Hepatocyte (in vitro differentiated cells): Measurements from ENCODE around the gene TEX28.

Experiments used
- EZH2phosphoT487 ChIP-seq: fragments of 200-600 bp; sonication (generic); IDR thresholded peaks from one replicate; pipeline ENCODE4 v1.6.1; 2018; ENCODE audit warnings: antibody characterized with exemption, mild to moderate bottlenecking, low read depth, moderate library complexity; ENCODE audit not compliant: unreplicated experiment, severe bottlenecking
- TF ChIP-seq, protein P1 (sequence below): fragments of 200-600 bp; sonication (generic); IDR thresholded peaks from 2 replicates; pipeline ENCODE4 v1.5.1; 2016; ENCODE audit warnings: antibody characterized with exemption, mild to moderate bottlenecking; ENCODE audit not compliant: poor library complexity

DNA sequence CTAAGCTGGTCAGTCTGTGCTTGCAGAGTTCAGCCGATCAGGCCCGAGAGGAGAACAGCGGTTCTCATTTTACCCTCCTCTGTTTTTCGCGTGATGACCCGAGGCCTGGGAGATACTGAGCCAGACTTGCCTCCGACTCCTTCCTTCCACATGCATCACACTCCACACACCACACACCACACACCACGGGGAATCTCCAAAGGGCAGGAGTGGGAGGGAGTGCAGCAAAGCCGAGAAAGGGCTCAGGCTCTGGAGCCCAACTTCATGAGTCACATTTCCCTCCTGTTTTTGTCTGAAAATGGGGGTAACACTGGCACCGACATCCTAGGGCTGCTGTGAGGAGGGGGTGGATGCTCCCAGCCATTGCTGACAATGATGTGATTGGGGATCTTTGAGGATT is 39.6 kb upstream of the TEX28 start:
- TF ChIP-seq EZH2phosphoT487, result no peak
- TF ChIP-seq, protein P1, sequence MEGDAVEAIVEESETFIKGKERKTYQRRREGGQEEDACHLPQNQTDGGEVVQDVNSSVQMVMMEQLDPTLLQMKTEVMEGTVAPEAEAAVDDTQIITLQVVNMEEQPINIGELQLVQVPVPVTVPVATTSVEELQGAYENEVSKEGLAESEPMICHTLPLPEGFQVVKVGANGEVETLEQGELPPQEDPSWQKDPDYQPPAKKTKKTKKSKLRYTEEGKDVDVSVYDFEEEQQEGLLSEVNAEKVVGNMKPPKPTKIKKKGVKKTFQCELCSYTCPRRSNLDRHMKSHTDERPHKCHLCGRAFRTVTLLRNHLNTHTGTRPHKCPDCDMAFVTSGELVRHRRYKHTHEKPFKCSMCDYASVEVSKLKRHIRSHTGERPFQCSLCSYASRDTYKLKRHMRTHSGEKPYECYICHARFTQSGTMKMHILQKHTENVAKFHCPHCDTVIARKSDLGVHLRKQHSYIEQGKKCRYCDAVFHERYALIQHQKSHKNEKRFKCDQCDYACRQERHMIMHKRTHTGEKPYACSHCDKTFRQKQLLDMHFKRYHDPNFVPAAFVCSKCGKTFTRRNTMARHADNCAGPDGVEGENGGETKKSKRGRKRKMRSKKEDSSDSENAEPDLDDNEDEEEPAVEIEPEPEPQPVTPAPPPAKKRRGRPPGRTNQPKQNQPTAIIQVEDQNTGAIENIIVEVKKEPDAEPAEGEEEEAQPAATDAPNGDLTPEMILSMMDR, result no peak
